PC-9 (cell line): ENCODE measurements around the gene EPHB4. TPM values are rescaled to one million over a fixed set of nuclear protein-coding genes. Genes with fewer than 3 reads are reported as not detected.

ENCODE experiments used
- BruUV-seq: library from RNA; stranded (reverse); fragments of 400-500 nt; replicated peaks from 2 replicates; lab custom pipeline; 2021; lab: Mats Ljungman, UMichigan
- CTCF ChIA-PET: fragments of 300-600 bp; sonication (Branson Sonifier 250); formaldehyde crosslinking; loops from one replicate; lab custom pipeline; 2022; ENCODE audit warnings: antibody characterized with exemption; lab: Charles Lee
- POLR2A ChIA-PET: fragments of 300-600 bp; sonication (Branson Sonifier 250); formaldehyde crosslinking; loops from one replicate; lab custom pipeline; 2022; ENCODE audit warnings: antibody characterized with exemption; ENCODE audit not compliant: unreplicated experiment; lab: Charles Lee
- DNase-seq, 2 experiments: peaks; one replicate each; pipeline versions ENCODE4 v3.0.0 to v3.0.0-alpha.2; 2015 to 2022; ENCODE audit warnings: mixed read lengths in 1 of 2
- H2AFZ ChIP-seq: fragments of 200-600 bp; sonication (generic); 2 replicates; pipeline ENCODE4 v1.8.1; 2017; ENCODE audit warnings: antibody characterized with exemption
- H3F3A ChIP-seq: fragments of 200-600 bp; sonication (generic); 2 replicates; pipeline ENCODE4 v1.8.1; 2017; ENCODE audit warnings: antibody characterized with exemption, mild to moderate bottlenecking, low read depth; ENCODE audit not compliant: insufficient read depth
- H3K27ac ChIP-seq: fragments of 200-600 bp; sonication (generic); 2 replicates; pipeline ENCODE4 v1.6.1; 2016; ENCODE audit warnings: mixed run types
- H3K27me3 ChIP-seq: fragments of 200-600 bp; sonication (generic); 2 replicates; pipeline ENCODE4 v1.6.1; 2016; ENCODE audit warnings: low read depth, mixed run types; ENCODE audit not compliant: insufficient read depth
- H3K36me3 ChIP-seq: fragments of 200-600 bp; sonication (generic); 2 replicates; pipeline ENCODE4 v1.6.1; 2016; ENCODE audit warnings: low read depth, mixed run types
- H3K4me1 ChIP-seq: fragments of 200-600 bp; sonication (generic); replicated peaks from 2 replicates; pipeline ENCODE4 v1.6.1; 2016; ENCODE audit warnings: mixed run types; ENCODE audit not compliant: insufficient read depth
- H3K4me2 ChIP-seq: fragments of 200-600 bp; sonication (generic); 2 replicates; pipeline ENCODE4 v1.6.1; 2017; ENCODE audit warnings: mixed run types
- H3K4me3 ChIP-seq: fragments of 200-600 bp; sonication (generic); 2 replicates; pipeline ENCODE4 v1.6.1; 2016; ENCODE audit warnings: mixed run types
- H3K79me2 ChIP-seq: fragments of 200-600 bp; sonication (generic); 2 replicates; pipeline ENCODE4 v1.6.1; 2017; ENCODE audit warnings: low read depth, mixed run types
- H3K9me2 ChIP-seq: fragments of 200-600 bp; sonication (generic); 2 replicates; pipeline ENCODE4 v1.8.1; 2017; ENCODE audit warnings: mild to moderate bottlenecking; ENCODE audit not compliant: insufficient read depth
- H3K9me3 ChIP-seq: fragments of 200-600 bp; sonication (generic); 2 replicates; pipeline ENCODE4 v1.8.1; 2016; ENCODE audit warnings: low read depth; ENCODE audit not compliant: insufficient read depth
- H4K20me1 ChIP-seq: fragments of 200-600 bp; sonication (generic); 2 replicates; pipeline ENCODE4 v1.8.1; 2017; ENCODE audit not compliant: insufficient read depth
- CTCF ChIP-seq: fragments of 200-600 bp; sonication (generic); conservative IDR thresholded peaks from 2 replicates; pipeline ENCODE4 v1.6.1; 2017; ENCODE audit warnings: mixed run types, antibody characterized with exemption, mild to moderate bottlenecking, moderate library complexity
- EZH2 ChIP-seq: fragments of 200-600 bp; sonication (generic); IDR thresholded peaks from 2 replicates; pipeline ENCODE4 v1.8.0; 2017; ENCODE audit warnings: antibody characterized with exemption, low read depth
- intact Hi-C: fragments of 100-400 bp; cut with micrococcal nuclease; formaldehyde crosslinking; loops from one replicate; pipeline ENCODE4 v1.10.0; 2022; ENCODE audit not compliant: unreplicated experiment
- total RNA-seq: library from RNA; stranded (reverse); gene quantifications from 2 replicates; pipeline ENCODE4 v1.2.3, GENCODE V29; 2021

EPHB4 gene
- total RNA-seq, 1 experiment from 2014 or later = 79.4 TPM

- TF ChIP-seq EZH2 (no peak), CTCF (peak; percentile 57)
- Histone ChIP-seq H4K20me1 (peaks cover 32% of the 10 kb centered on the region), H2AFZ (peak within 1 kb of the TSS; percentile 90), H3K27me3 (no peaks in the 10 kb centered on the region), H3K4me2 (peak within 1 kb of the TSS; percentile 100), H3K36me3 (peaks cover 31% of the 10 kb centered on the region), H3K9me2 (no peaks in the 10 kb centered on the region), H3K4me1 (peaks cover 19% of the 10 kb centered on the region), H3K79me2 (peaks cover 51% of the 10 kb centered on the region), H3K27ac (peak within 1 kb of the TSS; percentile 86), H3K4me3 (peak within 1 kb of the TSS; percentile 99), H3F3A (peaks cover 33% of the 10 kb centered on the region; the same call in 1 of the 2 replicates), H3K9me3 (no peaks in the 10 kb centered on the region)
- ChIA-PET CTCF (interaction anchor here (0.6 to 1.1 kb wide), 6 partner anchors 15 to 1518 kb away, joined by 3 to 12 read pairs (median 6); partner anchors contain the start of genes POP7 and UFSP1), POLR2A (interaction anchor here (0.6 to 1.1 kb wide), 12 partner anchors 12 to 538 kb away, joined by 3 to 24 read pairs (median 7); partner anchors contain the start of genes MOSPD3, TRIM56 and UFSP1)
- peak; percentile 91 to 98 for DNase-seq
- intact Hi-C loops = no loop called here
- BruUV-seq = TSS peak; percentile 96
Measured at GRCh38 chr7:100874577-100875355, 47.4 kb upstream of the EPHB4 start, which contains the start of gene SRRT. TSS of gene SRRT (plus strand) at chr7:100875103. CDS start at chr7:100875591, 488 bp downstream.

- Histone ChIP-seq H3K9me2 (no peaks in the 10 kb centered on the region), H3K36me3 (peaks cover 26% of the 10 kb centered on the region), H3K4me3 (peak overlapping the region; percentile 99), H3K27me3 (no peaks in the 10 kb centered on the region), H3K4me2 (peak overlapping the region; percentile 96), H3K9me3 (no peaks in the 10 kb centered on the region), H4K20me1 (peaks cover 26% of the 10 kb centered on the region), H3K79me2 (peaks cover 46% of the 10 kb centered on the region), H3K4me1 (peaks cover 19% of the 10 kb centered on the region), H2AFZ (peak overlapping the region; percentile 88), H3K27ac (peak overlapping the region; percentile 86), H3F3A (peaks cover 33% of the 10 kb centered on the region; the same call in 1 of the 2 replicates)
- TF ChIP-seq CTCF = no peak
- no peak for TF ChIP-seq EZH2
- DNase-seq = no peak
- intact Hi-C loops = no loop called here
- ChIA-PET POLR2A (no interaction called here), CTCF (no interaction called here)
- BruUV-seq = no TSS peak
Measured at GRCh38 chr7:100874300-100874576, 46.9 kb upstream of the EPHB4 start.

- Histone ChIP-seq H3K27me3 (no peaks in the 10 kb centered on the region), H3K4me2 (peak overlapping the region; percentile 96), H3F3A (peaks cover 33% of the 10 kb centered on the region; the same call in 1 of the 2 replicates), H3K79me2 (peaks cover 46% of the 10 kb centered on the region), H3K36me3 (peaks cover 21% of the 10 kb centered on the region), H3K9me2 (no peaks in the 10 kb centered on the region), H4K20me1 (peaks cover 21% of the 10 kb centered on the region), H3K9me3 (no peaks in the 10 kb centered on the region), H3K27ac (peak overlapping the region; percentile 86), H3K4me3 (peak overlapping the region; percentile 99), H2AFZ (peak overlapping the region; percentile 88), H3K4me1 (peaks cover 21% of the 10 kb centered on the region)
- ChIA-PET CTCF (no interaction called here), POLR2A (interaction anchor here (0.6 kb wide), 1 partner anchor 55 kb away, joined by 5 read pairs; no protein-coding TSS in a partner anchor)
- BruUV-seq = no TSS peak
- intact Hi-C loops = no loop called here
- DNase-seq = no peak
- TF ChIP-seq EZH2 (no peak), CTCF (no peak)
Measured at GRCh38 chr7:100873599-100874299, 46.4 kb upstream of the EPHB4 start.
